GM23338 (cell line): ENCODE results near the gene NHLRC4. TPM values are rescaled to one million over a fixed set of nuclear protein-coding genes. Genes with fewer than 3 reads are reported as not detected.

ENCODE experiments used
- ATAC-seq: fragments of 200-7000 bp; cut with Tn5 transposase; 3 replicates; pipeline ENCODE4 v1.9.1; 2020
- DNase-seq: peaks from one replicate; pipeline ENCODE4 v3.0.0-alpha.2; 2015; ENCODE audit warnings: low spot score
- H2AFZ ChIP-seq: fragments of 200-600 bp; sonication (generic); 2 replicates; pipeline ENCODE4 v1.8.0; 2016; ENCODE audit warnings: antibody characterized with exemption, mild to moderate bottlenecking, moderate library complexity
- H3F3A ChIP-seq: fragments of 200-600 bp; sonication (generic); replicated peaks from 2 replicates; pipeline ENCODE4 v1.8.0; 2017; ENCODE audit warnings: antibody characterized with exemption, mixed run types, low read depth
- H3K27ac ChIP-seq: fragments of 200-600 bp; sonication (generic); 2 replicates; pipeline ENCODE4 v1.6.1; 2016; ENCODE audit warnings: low read depth
- H3K27me3 ChIP-seq: fragments of 200-600 bp; sonication (generic); 2 replicates; pipeline ENCODE4 v1.8.0; 2016; ENCODE audit warnings: mild to moderate bottlenecking, mixed run types, moderate library complexity; ENCODE audit not compliant: insufficient read depth
- H3K36me3 ChIP-seq: fragments of 200-600 bp; sonication (generic); 2 replicates; pipeline ENCODE4 v1.8.0; 2016; ENCODE audit warnings: mild to moderate bottlenecking; ENCODE audit not compliant: insufficient read depth
- H3K4me1 ChIP-seq: fragments of 200-600 bp; sonication (generic); 2 replicates; pipeline ENCODE4 v1.8.0; 2016; ENCODE audit warnings: mild to moderate bottlenecking, moderate library complexity; ENCODE audit not compliant: insufficient read depth
- H3K4me2 ChIP-seq: fragments of 200-600 bp; sonication (generic); 2 replicates; pipeline ENCODE4 v1.7.1; 2017; ENCODE audit warnings: mixed run types
- H3K4me3 ChIP-seq: fragments of 200-600 bp; sonication (generic); 2 replicates; pipeline ENCODE4 v1.6.1; 2016; ENCODE audit warnings: mixed run types
- H3K79me2 ChIP-seq: fragments of 200-600 bp; sonication (generic); replicated peaks from 2 replicates; pipeline ENCODE4 v1.8.0; 2017; ENCODE audit warnings: mild to moderate bottlenecking; ENCODE audit not compliant: insufficient read depth
- H3K9me2 ChIP-seq: fragments of 200-600 bp; sonication (generic); 2 replicates; pipeline ENCODE4 v1.8.0; 2017; ENCODE audit not compliant: insufficient read depth
- H4K20me1 ChIP-seq: fragments of 200-600 bp; sonication (generic); replicated peaks from 2 replicates; pipeline ENCODE4 v1.8.0; 2017; ENCODE audit warnings: mild to moderate bottlenecking; ENCODE audit not compliant: insufficient read depth
- H3K27ac Mint-ChIP-seq: 2 replicates; pipeline ENCODE4 v1.8.0; 2020; ENCODE audit warnings: inconsistent platforms, mild to moderate bottlenecking, moderate library complexity, mixed read lengths
- H3K27me3 Mint-ChIP-seq: 3 replicates; pipeline ENCODE4 v1.8.0; 2022; ENCODE audit warnings: low read depth, mild to moderate bottlenecking, moderate library complexity, mixed read lengths, inconsistent platforms; ENCODE audit not compliant: insufficient read depth, poor library complexity
- H3K36me3 Mint-ChIP-seq: 3 replicates; pipeline ENCODE4 v1.8.0; 2021; ENCODE audit warnings: low read depth, mild to moderate bottlenecking, inconsistent platforms, moderate library complexity, mixed read lengths
- H3K4me1 Mint-ChIP-seq: 3 replicates; pipeline ENCODE4 v1.8.0; 2020; ENCODE audit warnings: mild to moderate bottlenecking, inconsistent platforms, mixed read lengths
- H3K4me3 Mint-ChIP-seq: 3 replicates; pipeline ENCODE4 v1.8.0; 2021; ENCODE audit warnings: moderate library complexity, mild to moderate bottlenecking, inconsistent platforms, mixed read lengths
- H3K9me3 Mint-ChIP-seq: 3 replicates; pipeline ENCODE4 v1.8.0; 2020; ENCODE audit warnings: moderate library complexity, mild to moderate bottlenecking, inconsistent platforms, mixed read lengths
- CREB1 ChIP-seq: fragments of 250-450 bp; sonication (Bioruptor Pico); IDR thresholded peaks from 2 replicates; pipeline ENCODE4 v1.5.0; 2020; ENCODE audit warnings: low read depth, mild to moderate bottlenecking, moderate library complexity
- EZH2 ChIP-seq: fragments of 200-600 bp; sonication (generic); IDR thresholded peaks from one replicate; pipeline ENCODE4 v1.8.0; 2017; ENCODE audit warnings: antibody characterized with exemption, mild to moderate bottlenecking, low read depth; ENCODE audit not compliant: unreplicated experiment
- EZH2phosphoT487 ChIP-seq: fragments of 200-600 bp; sonication (generic); IDR thresholded peaks from one replicate; pipeline ENCODE4 v1.8.1; 2018; ENCODE audit warnings: antibody characterized with exemption; ENCODE audit not compliant: unreplicated experiment
- JUNB ChIP-seq: IDR thresholded peaks from one replicate; pipeline ENCODE4 v1.6.1; 2016; ENCODE audit warnings: antibody characterized with exemption; ENCODE audit not compliant: unreplicated experiment
- NANOG ChIP-seq: IDR thresholded peaks from 2 replicates; pipeline ENCODE4 v1.6.1; 2016; ENCODE audit warnings: antibody characterized with exemption, borderline replicate concordance
- POLR2AphosphoS5 ChIP-seq: IDR thresholded peaks from 2 replicates; pipeline ENCODE4 v1.6.1; 2016; ENCODE audit warnings: antibody characterized with exemption, low read depth
- STAT1 ChIP-seq: IDR thresholded peaks from one replicate; pipeline ENCODE4 v1.6.1; 2016; ENCODE audit warnings: antibody characterized with exemption; ENCODE audit not compliant: unreplicated experiment
- ZNF114 ChIP-seq: fragments of 250-450 bp; sonication (Bioruptor Pico); IDR thresholded peaks from 2 replicates; pipeline ENCODE4 v1.5.0; 2020; ENCODE audit warnings: mild to moderate bottlenecking, moderate library complexity
- polyA plus RNA-seq: library from polyadenylated mRNA; unstranded; fragments of >200 nt; fragmentation: Nextera tagmentation; extraction: Ambion mirVana; gene quantifications from 2 replicates; pipeline ENCODE4 v1.2.1, GENCODE V29; 2016
- total RNA-seq: library from RNA; depleted of rRNA; stranded (reverse); fragments of >200 nt; shearing (Covaris generic); gene quantifications from 2 replicates; pipeline ENCODE4 v1.2.3, GENCODE V29; 2014
- TF ChIP-seq, protein P1 (sequence below): IDR thresholded peaks from one replicate; pipeline ENCODE4 v1.6.1; 2018; ENCODE audit warnings: antibody characterized with exemption; ENCODE audit not compliant: unreplicated experiment
- TF ChIP-seq, protein P2 (sequence below), 2 experiments: fragments of 200-600 bp in 1 of 2; sonication (generic) in 1 of 2; conservative IDR thresholded peaks; 2 replicates each; pipeline versions ENCODE4 v1.5.1 to v1.6.1; 2016 to 2017; ENCODE audit warnings: antibody characterized with exemption in 2 of 2, low read depth in 2 of 2, mild to moderate bottlenecking in 2 of 2, moderate library complexity in 1 of 2
- TF ChIP-seq, protein P3 (sequence below): IDR thresholded peaks from 2 replicates; pipeline ENCODE4 v1.6.1; 2016; ENCODE audit warnings: antibody characterized with exemption
- TF ChIP-seq, protein P4 (sequence below): fragments of 250-450 bp; sonication (Bioruptor Pico); IDR thresholded peaks from 2 replicates; pipeline ENCODE4 v1.5.0; 2020; ENCODE audit warnings: mild to moderate bottlenecking, moderate library complexity

Gene NHLRC4
- total and polyA plus RNA-seq, 2 experiments from 2014 or later, result 0.47 to 0.80 TPM

DNA sequence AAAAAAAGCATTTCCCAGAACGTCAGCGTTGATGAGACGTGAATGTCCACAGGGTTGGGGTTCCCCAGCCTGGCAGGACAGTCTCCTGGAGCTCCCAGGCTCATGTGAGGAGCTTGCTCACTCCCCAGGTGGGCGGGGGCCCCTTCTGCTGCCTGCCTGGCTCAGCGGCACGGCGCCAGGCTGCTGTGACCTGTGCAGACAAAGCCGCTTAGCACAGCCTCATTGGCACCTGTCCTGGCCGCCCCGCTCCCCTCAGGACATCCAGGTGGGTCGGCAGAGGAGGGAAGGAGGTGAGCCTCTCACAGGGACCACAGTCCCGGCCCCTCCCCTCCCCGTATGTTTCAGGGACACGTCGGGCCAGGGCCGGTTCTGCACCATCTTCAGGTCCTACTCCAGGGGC lies 51.0 kb downstream of the NHLRC4 start:
- Histone ChIP-seq H3K4me1 (peaks cover 6% of the 10 kb centered on the region; the same call in 1 of the 2 replicates), H3K27me3 (no peaks in the 10 kb centered on the region), H4K20me1 (peaks cover 4% of the 10 kb centered on the region; the same call in 1 of the 2 replicates), H3F3A (peaks cover 9% of the 10 kb centered on the region), H3K79me2 (no peaks in the 10 kb centered on the region), H2AFZ (no peak overlapping the region), H3K4me3 (no peak overlapping the region), H3K36me3 (no peaks in the 10 kb centered on the region), H3K9me2 (no peaks in the 10 kb centered on the region), H3K27ac (no peak overlapping the region), H3K4me2 (no peak overlapping the region)
- DNase-seq, result no peak
- Mint-ChIP-seq H3K36me3 (peaks cover 13% of the 10 kb centered on the region; the same call in 2 of the 3 replicates), H3K27me3 (peaks cover 14% of the 10 kb centered on the region), H3K27ac (no peak overlapping the region), H3K4me3 (no peak overlapping the region), H3K4me1 (peaks cover 15% of the 10 kb centered on the region), H3K9me3 (peaks cover 7% of the 10 kb centered on the region; the same call in 2 of the 3 replicates)
- ATAC-seq, result no peak
- no peak for TF ChIP-seq NANOG
- TF ChIP-seq, protein P1, sequence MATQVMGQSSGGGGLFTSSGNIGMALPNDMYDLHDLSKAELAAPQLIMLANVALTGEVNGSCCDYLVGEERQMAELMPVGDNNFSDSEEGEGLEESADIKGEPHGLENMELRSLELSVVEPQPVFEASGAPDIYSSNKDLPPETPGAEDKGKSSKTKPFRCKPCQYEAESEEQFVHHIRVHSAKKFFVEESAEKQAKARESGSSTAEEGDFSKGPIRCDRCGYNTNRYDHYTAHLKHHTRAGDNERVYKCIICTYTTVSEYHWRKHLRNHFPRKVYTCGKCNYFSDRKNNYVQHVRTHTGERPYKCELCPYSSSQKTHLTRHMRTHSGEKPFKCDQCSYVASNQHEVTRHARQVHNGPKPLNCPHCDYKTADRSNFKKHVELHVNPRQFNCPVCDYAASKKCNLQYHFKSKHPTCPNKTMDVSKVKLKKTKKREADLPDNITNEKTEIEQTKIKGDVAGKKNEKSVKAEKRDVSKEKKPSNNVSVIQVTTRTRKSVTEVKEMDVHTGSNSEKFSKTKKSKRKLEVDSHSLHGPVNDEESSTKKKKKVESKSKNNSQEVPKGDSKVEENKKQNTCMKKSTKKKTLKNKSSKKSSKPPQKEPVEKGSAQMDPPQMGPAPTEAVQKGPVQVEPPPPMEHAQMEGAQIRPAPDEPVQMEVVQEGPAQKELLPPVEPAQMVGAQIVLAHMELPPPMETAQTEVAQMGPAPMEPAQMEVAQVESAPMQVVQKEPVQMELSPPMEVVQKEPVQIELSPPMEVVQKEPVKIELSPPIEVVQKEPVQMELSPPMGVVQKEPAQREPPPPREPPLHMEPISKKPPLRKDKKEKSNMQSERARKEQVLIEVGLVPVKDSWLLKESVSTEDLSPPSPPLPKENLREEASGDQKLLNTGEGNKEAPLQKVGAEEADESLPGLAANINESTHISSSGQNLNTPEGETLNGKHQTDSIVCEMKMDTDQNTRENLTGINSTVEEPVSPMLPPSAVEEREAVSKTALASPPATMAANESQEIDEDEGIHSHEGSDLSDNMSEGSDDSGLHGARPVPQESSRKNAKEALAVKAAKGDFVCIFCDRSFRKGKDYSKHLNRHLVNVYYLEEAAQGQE, result no peak
- no peak for TF ChIP-seq ZNF114 (CRISPR knock-in tag)
- TF ChIP-seq, protein P2, sequence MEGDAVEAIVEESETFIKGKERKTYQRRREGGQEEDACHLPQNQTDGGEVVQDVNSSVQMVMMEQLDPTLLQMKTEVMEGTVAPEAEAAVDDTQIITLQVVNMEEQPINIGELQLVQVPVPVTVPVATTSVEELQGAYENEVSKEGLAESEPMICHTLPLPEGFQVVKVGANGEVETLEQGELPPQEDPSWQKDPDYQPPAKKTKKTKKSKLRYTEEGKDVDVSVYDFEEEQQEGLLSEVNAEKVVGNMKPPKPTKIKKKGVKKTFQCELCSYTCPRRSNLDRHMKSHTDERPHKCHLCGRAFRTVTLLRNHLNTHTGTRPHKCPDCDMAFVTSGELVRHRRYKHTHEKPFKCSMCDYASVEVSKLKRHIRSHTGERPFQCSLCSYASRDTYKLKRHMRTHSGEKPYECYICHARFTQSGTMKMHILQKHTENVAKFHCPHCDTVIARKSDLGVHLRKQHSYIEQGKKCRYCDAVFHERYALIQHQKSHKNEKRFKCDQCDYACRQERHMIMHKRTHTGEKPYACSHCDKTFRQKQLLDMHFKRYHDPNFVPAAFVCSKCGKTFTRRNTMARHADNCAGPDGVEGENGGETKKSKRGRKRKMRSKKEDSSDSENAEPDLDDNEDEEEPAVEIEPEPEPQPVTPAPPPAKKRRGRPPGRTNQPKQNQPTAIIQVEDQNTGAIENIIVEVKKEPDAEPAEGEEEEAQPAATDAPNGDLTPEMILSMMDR (conservative IDR thresholded peaks at IDR 0.05; ENCODE audit: low read depth in 2 of 2), result no peak
- TF ChIP-seq JUNB, result no peak
- TF ChIP-seq EZH2phosphoT487, result no peak
- TF ChIP-seq, protein P3, sequence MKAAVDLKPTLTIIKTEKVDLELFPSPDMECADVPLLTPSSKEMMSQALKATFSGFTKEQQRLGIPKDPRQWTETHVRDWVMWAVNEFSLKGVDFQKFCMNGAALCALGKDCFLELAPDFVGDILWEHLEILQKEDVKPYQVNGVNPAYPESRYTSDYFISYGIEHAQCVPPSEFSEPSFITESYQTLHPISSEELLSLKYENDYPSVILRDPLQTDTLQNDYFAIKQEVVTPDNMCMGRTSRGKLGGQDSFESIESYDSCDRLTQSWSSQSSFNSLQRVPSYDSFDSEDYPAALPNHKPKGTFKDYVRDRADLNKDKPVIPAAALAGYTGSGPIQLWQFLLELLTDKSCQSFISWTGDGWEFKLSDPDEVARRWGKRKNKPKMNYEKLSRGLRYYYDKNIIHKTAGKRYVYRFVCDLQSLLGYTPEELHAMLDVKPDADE, result no peak
- TF ChIP-seq EZH2, result no peak
- TF ChIP-seq STAT1, result no peak
- TF ChIP-seq POLR2AphosphoS5, result no peak
- no peak for TF ChIP-seq CREB1 (CRISPR knock-in tag)
- TF ChIP-seq, protein P4, sequence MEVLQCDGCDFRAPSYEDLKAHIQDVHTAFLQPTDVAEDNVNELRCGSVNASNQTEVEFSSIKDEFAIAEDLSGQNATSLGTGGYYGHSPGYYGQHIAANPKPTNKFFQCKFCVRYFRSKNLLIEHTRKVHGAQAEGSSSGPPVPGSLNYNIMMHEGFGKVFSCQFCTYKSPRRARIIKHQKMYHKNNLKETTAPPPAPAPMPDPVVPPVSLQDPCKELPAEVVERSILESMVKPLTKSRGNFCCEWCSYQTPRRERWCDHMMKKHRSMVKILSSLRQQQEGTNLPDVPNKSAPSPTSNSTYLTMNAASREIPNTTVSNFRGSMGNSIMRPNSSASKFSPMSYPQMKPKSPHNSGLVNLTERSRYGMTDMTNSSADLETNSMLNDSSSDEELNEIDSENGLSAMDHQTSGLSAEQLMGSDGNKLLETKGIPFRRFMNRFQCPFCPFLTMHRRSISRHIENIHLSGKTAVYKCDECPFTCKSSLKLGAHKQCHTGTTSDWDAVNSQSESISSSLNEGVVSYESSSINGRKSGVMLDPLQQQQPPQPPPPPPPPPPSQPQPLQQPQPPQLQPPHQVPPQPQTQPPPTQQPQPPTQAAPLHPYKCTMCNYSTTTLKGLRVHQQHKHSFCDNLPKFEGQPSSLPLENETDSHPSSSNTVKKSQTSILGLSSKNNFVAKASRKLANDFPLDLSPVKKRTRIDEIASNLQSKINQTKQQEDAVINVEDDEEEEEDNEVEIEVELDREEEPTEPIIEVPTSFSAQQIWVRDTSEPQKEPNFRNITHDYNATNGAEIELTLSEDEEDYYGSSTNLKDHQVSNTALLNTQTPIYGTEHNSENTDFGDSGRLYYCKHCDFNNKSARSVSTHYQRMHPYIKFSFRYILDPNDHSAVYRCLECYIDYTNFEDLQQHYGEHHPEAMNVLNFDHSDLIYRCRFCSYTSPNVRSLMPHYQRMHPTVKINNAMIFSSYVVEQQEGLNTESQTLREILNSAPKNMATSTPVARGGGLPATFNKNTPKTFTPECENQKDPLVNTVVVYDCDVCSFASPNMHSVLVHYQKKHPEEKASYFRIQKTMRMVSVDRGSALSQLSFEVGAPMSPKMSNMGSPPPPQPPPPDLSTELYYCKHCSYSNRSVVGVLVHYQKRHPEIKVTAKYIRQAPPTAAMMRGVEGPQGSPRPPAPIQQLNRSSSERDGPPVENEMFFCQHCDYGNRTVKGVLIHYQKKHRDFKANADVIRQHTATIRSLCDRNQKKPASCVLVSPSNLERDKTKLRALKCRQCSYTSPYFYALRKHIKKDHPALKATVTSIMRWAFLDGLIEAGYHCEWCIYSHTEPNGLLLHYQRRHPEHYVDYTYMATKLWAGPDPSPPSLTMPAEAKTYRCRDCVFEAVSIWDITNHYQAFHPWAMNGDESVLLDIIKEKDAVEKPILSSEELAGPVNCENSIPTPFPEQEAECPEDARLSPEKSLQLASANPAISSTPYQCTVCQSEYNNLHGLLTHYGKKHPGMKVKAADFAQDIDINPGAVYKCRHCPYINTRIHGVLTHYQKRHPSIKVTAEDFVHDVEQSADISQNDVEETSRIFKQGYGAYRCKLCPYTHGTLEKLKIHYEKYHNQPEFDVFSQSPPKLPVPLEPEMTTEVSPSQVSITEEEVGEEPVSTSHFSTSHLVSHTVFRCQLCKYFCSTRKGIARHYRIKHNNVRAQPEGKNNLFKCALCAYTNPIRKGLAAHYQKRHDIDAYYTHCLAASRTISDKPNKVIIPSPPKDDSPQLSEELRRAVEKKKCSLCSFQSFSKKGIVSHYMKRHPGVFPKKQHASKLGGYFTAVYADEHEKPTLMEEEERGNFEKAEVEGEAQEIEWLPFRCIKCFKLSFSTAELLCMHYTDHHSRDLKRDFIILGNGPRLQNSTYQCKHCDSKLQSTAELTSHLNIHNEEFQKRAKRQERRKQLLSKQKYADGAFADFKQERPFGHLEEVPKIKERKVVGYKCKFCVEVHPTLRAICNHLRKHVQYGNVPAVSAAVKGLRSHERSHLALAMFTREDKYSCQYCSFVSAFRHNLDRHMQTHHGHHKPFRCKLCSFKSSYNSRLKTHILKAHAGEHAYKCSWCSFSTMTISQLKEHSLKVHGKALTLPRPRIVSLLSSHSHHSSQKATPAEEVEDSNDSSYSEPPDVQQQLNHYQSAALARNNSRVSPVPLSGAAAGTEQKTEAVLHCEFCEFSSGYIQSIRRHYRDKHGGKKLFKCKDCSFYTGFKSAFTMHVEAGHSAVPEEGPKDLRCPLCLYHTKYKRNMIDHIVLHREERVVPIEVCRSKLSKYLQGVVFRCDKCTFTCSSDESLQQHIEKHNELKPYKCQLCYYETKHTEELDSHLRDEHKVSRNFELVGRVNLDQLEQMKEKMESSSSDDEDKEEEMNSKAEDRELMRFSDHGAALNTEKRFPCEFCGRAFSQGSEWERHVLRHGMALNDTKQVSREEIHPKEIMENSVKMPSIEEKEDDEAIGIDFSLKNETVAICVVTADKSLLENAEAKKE (CRISPR knock-in tag), result no peak
